ENCODE measurements around the gene CLIC3.

Gene CLIC3

DNA sequence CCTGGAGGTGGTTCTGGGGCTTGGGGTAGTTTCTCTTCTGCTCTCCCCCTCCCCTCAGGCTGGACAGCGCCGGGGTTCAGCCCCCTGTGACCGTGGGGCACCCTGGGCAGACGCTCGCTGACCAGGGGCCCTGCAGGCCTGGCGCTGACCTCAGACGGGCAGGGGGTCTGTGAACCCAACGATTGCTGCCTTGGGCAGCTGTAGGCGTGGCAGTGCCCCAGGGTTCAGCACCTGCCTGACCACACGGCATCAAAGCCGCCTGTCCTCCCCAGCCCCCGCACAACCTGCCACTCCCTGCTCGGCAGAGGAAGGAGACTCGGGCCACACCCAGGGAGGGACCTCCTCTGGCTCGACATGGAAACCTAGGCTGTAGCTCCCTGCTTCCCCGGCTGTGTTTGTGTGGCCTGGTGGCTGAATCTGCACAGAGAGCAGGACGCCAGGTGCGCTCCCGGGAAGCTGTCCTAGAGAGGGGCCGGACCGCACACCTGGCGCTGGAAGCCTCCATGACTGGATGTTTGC is 32.1 kb downstream of the CLIC3 start:
- DNase-seq (ENCODE audit: low read depth) = no peak

DNA sequence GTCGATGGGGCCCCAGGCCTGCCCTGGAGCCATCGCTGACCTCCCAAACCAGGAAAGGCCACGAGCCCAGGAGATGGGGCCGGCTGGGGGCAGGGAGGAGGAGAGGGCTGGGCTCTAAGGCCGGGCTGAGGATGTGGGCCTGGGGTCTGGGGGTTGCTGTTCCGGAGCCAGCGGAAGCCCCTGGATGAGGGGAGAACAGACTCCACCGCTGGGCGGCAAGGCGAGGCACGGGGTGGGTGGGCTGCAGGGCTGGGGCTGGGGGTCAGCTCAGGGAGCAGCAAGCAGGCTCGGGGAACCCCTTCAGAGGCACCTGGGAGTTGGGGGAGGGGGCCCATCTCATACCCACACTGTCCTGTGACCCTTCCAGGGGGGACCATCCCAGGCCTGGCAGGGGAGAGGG is 32.6 kb downstream of the CLIC3 start:
- DNase-seq (ENCODE audit: low read depth) = no peak

GRCh38 chr9:136963341-136963740 is 33.0 kb downstream of the CLIC3 start:
- no peak for DNase-seq (ENCODE audit: low read depth)

GRCh38 chr9:136962701-136963248 is 33.6 kb downstream of the CLIC3 start:
- DNase-seq (ENCODE audit: low read depth) = no peak

DNA sequence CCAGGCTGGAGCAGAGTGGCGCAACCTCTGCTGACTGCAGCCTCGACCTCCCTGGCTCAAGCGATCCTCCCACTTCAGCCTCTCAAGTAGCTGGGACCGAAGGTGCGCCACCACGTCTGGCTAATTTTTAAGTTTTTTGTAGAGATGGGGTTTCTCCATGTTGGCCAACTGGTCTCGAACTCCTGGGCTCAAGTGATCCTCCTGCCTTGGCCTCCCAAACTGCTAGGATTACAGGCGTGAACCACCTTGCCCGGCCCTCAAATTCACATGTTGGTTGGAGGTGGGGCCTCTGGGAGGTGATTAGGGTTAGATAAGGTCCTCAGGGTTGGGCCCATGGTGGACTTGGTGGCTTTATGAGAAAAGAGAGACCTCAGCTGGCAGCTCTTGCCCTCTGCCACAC is 34.2 kb downstream of the CLIC3 start:
- DNase-seq (ENCODE audit: low read depth) = no peak

DNA sequence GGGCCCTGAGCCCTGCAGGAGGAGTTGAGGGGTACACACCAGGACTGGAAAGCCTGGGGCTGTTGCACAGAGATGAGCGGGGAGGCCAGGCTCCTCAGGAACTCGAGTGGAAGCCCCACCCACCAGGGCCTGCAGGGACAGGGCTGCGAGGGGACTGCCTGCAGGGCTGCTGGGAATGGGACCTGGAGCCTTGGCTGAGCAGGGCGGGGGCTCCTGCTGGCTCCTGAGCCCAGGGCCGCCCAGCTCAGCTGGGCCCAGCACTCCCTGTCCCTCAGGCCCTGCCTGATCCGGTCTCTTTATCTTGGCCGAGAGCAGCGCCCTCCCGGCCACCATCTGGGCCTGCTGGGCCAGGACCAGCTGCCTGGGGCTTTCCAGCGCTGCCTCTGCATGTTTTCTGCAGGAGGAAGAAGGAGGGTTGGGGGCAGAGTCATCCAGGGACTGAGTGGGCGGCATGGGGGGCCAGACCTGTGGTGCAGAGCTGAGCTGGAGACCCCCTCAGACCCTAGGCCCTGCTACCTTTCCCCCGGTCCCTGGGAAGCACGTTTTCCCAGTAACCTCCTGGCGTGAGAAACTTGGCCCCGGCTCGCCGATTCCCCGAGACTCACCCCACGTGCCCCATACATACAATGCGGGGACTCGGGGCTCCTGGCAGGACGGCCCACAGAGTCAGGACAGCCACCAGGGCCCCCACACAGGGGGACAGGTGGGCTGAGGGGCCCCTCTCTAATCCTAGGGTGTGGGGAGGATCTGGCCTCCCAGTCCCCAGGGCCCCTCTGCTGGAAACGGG is 34.9 kb downstream of the CLIC3 start:
- DNase-seq (ENCODE audit: low read depth) = no peak

DNA sequence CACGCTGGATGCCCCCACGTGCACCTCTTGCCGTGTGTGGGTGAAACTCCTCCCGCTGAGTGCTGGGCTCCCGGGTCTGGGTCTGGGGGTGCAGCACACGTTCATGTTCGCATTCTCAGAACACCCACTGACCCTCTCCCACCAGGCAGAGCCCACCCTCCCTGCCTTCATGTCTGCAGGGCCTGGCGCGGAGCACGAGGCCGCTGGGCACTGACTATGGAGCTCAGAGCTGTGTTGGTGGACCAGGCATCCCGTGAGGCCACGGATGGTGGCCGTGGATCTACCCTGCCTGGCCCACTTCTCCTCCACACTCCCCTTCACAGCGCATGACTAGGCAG is 35.5 kb downstream of the CLIC3 start:
- no peak for DNase-seq (ENCODE audit: low read depth)

DNA sequence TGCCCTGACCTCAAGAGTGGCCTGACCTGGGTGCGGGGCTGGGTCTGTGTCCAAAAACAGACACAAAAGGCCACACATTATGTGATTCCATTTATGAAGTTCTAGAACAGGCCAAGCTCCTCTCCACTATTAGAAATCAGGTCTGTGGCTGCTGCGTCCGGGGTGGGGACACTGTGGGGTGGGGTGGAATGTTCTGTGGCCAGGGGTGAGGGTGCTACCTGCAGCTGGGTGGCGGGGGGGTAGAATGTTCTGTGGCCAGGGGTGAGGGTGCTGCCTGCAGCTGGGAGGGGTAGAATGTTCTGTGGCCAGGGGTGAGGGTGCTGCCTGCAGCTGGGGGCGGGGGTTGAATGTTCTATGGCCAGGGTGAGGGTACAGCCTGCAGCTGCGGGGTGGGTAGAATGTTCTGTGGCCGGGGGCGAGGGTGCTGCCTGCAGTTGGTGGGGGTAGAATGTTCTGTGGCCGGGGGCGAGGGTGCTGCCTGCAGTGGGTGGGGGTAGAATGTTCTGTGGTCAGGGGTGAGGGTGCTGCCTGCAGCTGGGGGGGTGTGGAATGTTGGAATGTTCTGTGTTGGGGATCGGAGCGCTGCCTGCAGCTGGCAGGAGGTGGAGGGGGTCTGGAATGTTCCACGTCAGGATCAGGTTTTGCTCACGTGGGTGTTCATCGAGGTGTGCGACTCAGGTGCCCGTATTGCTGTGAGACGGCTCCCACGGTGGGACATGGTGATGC is 36.0 kb downstream of the CLIC3 start:
- DNase-seq (ENCODE audit: low read depth) = no peak

DNA sequence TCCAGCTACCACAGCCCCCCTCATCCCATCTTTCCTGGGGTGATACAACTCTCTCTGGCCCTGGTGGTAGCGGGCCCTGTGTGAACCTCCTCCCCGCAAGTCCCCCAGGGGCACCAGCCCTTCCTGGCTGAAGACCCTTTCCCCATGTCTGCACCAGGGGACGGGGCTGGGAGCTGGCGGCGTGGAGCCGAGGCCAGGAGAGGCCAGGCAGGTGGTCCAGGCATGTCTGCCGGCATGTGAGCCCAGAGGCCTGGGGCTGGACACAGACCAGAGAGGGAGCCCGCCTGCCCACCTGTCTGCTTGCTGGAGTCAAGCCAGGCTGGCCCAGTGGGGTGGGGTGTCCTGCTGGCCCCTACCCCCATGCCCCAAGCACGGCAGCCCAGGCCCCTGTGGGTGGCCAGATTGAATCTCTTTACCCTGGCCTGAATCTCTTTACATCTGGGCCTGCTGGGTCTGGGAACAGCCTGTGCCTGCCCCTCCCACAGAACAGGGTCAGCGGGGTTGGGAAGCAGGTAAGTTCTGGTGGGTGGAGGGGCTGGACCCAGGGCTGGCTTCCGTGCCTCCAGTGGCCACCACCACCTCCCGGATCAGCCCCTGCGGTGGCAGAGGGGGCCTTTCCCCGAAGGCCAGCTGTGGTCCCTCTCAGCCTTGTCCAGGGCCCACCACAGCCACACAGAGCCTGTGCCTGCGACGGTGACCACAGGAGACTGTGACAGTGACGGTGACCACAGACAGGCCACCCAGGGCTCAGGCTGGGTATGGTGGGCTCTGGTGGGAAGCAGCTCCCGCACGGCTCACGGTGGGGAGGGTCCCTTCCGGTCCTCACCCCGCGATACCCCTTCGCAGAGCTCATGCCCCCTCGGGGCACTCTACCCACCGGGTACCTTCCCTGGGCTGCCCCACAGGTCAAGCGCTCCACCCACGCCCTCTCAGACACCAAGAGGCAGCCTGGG is 37.2 kb downstream of the CLIC3 start:
- no peak for DNase-seq (ENCODE audit: low read depth)

DNA sequence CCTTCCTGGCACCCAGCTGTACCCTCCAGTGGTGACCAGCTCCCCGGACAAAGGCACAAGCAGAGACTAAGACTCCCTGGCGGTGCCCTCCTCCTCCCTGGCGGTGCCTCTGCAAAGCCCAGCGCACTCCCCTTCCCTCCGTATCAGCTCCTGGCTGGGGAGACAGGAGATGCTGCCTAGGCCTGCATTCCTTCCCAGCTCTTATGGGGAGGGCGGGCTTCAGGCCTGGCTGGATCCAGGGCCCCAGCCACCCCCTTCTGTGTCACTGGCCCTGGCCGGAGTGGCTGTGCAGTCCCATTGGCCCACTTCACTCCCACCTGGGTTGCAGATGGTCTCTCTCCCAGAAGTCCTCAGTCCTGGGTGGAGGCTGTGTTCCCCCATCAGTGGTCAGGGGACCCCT is 37.9 kb downstream of the CLIC3 start:
- no peak for DNase-seq (ENCODE audit: low read depth)

GRCh38 chr9:136957901-136958300 is 38.5 kb downstream of the CLIC3 start:
- DNase-seq (ENCODE audit: low read depth) = no peak

- DNase-seq (ENCODE audit: low read depth) = no peak
Measured at GRCh38 chr9:136957461-136957860, 38.9 kb downstream of the CLIC3 start.

DNA sequence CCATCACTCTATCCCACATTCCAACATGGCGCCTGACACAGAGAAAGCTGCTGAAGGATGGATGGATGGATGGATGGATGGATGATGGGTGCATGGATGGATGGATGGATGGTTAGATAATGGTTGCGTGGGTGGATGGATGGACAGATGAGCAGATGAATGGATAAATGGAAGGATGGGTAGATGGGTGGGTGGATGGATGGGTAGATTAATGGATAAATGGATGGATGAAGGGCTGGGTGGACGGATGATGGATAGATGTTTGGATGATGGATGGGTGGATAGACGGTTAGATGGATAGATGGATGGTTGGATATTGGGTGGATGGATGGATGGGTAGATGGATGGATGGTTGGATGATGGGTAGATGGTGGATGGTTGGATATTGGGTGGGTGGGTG is 39.8 kb downstream of the CLIC3 start:
- DNase-seq (ENCODE audit: low read depth) = no peak

- no peak for DNase-seq (ENCODE audit: low read depth)
Measured at GRCh38 chr9:136955943-136956335, 40.4 kb downstream of the CLIC3 start.

GRCh38 chr9:136955202-136955942 is 41.0 kb downstream of the CLIC3 start:
- no peak for DNase-seq (ENCODE audit: low read depth)

- DNase-seq (ENCODE audit: low read depth) = no peak
Measured at GRCh38 chr9:136954270-136955083, 41.9 kb downstream of the CLIC3 start.

GRCh38 chr9:136953771-136954269 is 42.5 kb downstream of the CLIC3 start:
- DNase-seq (ENCODE audit: low read depth) = no peak

DNA sequence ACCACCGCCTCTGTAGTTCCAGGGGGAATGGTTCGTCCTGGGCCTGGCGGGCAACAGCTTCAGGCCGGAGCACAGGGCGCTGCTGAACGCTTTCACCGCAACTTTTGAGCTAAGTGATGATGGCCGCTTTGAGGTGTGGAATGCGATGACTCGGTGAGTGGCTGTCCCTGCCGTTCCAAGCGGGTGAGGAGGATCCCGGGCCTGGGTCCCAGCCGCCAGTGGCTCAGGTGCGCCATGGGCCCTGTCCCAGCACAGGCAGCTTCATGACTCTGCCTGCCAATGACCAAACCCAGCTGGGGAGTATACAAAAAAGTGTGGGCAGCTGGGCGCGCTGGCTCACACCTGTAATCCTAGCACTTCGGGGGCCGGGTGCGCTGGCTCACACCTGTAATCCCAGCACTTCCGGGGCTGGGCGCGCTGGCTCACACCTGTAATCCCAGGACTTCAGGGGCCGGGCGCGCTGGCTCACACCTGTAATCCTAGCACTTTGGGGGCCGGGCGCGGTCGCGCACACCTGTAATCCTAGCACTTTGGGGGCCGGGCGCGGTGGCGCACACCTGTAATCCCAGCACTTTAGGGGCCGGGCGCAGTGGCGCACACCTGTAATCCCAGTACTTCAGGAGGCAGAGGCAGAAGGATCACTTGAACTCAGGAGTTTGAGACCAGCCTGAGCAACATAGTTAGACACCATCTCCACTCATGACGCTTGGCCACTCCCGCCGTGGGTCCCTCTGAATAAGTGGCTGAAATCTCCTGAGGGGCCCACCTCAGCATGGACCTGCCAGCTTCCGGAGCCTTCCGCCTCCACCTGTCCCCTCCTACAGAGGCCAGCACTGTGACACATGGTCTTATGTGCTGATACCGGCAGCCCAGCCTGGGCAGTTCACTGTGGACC is 43.2 kb downstream of the CLIC3 start:
- no peak for DNase-seq (ENCODE audit: low read depth)

- DNase-seq (ENCODE audit: low read depth) = no peak
Measured at GRCh38 chr9:136952321-136952850, 44.0 kb downstream of the CLIC3 start.
